Activated naive CD8-positive, alpha-beta T cell treated with anti-CD3 and anti-CD28 coated beads, Interleukin-2, amount 10 ng/mL, durations not matched to agents 7 days and 5 days (primary cell): ENCODE results near the gene CD300A. TPM values are rescaled to one million over a fixed set of nuclear protein-coding genes. Genes with fewer than 3 reads are reported as not detected.

Experiments
- ATAC-seq: fragments of 150-1000 bp; cut with Tn5 transposase; one replicate; pipeline ENCODE4 v1.10.0; 2021; ENCODE audit warnings: low read depth, moderate library complexity
- POLR2A ChIA-PET: fragments of 350-600 bp; sonication (Branson Sonifier 250); formaldehyde crosslinking; loops from one replicate; lab custom pipeline; 2021; ENCODE audit warnings: antibody characterized with exemption; lab: Charles Lee
- DNase-seq: peaks from one replicate; pipeline ENCODE4 v3.0.0; 2021
- H3K27ac Mint-ChIP-seq: one replicate; pipeline ENCODE4 v1.8.0; 2022; ENCODE audit warnings: mild to moderate bottlenecking, mixed read lengths
- H3K27me3 Mint-ChIP-seq: one replicate; pipeline ENCODE4 v1.8.0; 2022; ENCODE audit warnings: mild to moderate bottlenecking, moderate library complexity, mixed read lengths
- H3K36me3 Mint-ChIP-seq: one replicate; pipeline ENCODE4 v1.8.0; 2021; ENCODE audit warnings: mild to moderate bottlenecking, mixed read lengths
- H3K4me1 Mint-ChIP-seq: one replicate; pipeline ENCODE4 v1.8.0; 2021; ENCODE audit warnings: mixed read lengths
- H3K4me3 Mint-ChIP-seq: one replicate; pipeline ENCODE4 v1.8.0; 2022; ENCODE audit warnings: mild to moderate bottlenecking, moderate library complexity, mixed read lengths
- H3K9me3 Mint-ChIP-seq: one replicate; pipeline ENCODE4 v1.8.0; 2021; ENCODE audit warnings: mixed read lengths
- total RNA-seq, 2 experiments: library from RNA; stranded (reverse); gene quantifications; one replicate each; pipeline ENCODE4 v1.2.3, GENCODE V29; 2021

The CD300A gene
- total RNA-seq, 2 experiments from 2014 or later: 10.6 to 12.7 TPM

DNA sequence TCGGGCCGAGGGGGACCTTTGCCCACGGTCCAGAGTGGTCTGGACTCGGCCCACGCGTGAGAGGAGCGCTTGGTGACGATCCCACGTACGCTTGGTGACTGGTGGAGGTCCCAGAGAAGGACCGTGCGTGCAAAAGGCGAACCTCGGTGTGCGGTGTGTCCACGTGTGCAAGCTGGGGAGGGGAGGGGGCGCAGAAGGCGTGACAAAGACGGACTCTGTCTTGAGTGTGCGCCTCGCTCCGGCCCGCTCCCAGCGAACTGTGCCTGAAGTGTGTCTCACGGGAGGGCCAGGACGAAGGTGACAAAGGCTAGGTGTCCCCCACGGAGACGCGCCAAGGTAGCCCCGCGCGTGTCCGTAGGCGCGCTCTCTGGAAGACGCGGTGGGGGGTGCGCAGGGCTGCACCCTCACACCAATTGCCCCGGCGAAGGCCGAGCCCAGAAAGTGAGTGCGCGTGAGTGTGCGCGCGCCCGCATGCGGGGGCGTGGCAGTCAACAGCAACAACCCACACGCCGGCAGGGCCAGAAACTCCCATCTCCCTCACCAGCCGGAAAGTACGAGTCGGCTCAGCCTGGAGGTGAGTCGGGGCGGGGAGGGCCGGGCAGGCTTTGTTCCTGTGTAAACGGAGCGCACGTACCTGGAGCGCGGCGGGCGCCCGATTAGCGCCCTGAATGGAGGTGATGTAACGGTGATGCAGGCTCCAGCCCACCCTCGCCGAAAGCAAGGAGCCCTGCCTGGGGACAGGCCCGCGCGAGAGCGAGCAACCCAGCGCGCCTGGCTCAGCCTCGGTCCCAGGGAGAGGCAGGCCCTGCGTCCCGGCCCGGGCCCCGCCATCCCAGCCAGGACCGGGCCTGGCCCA lies 34.6 kb upstream of the CD300A start, which contains the start of gene GPRC5C:
Gene GPRC5C (plus strand): TSS at position 521 of the 856 bp plus-strand sequence. CDS start 7,689 bp downstream, outside the sequence.
- Mint-ChIP-seq H3K27me3 (peaks cover 56% of the 10 kb centered on the region), H3K27ac (no peak within 1 kb of the TSS)

DNA sequence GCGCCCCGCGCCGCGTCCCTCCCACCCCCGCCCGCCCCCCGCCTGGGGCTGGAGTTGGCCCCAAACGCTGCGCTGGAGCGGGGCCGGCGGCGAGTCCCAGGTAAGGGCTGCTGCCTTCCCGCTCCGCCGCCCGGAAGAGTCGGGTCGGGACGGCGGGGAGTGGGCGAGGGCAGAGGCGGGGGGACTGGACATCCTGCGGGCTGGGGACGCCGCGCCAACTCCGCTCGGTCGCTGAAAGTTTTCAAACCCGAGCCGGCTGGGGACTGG lies 34.1 kb upstream of the CD300A start:
- peaks cover 60% of the 10 kb centered on the region for H3K27me3 Mint-ChIP-seq
- DNase-seq (no peak), ATAC-seq (no peak)
- H3K4me3 Mint-ChIP-seq: no peak overlapping the region
- no peak overlapping the region for H3K27ac Mint-ChIP-seq
- H3K4me1 Mint-ChIP-seq: peaks cover 6% of the 10 kb centered on the region
- H3K9me3 Mint-ChIP-seq: peaks cover 1% of the 10 kb centered on the region
- POLR2A ChIA-PET: no interaction called here
- no peaks in the 10 kb centered on the region for H3K36me3 Mint-ChIP-seq

More for the DNA sequence above, 34.6 kb upstream of the CD300A start, which contains the start of gene GPRC5C:
- peak; percentile 60 for DNase-seq
- POLR2A ChIA-PET: no interaction called here
- Mint-ChIP-seq H3K4me1 (peaks cover 6% of the 10 kb centered on the region), H3K9me3 (peaks cover under 1% of the 10 kb centered on the region), H3K36me3 (no peaks in the 10 kb centered on the region), H3K4me3 (peak within 1 kb of the TSS; percentile 39)
- ATAC-seq: peak; percentile 77

DNA sequence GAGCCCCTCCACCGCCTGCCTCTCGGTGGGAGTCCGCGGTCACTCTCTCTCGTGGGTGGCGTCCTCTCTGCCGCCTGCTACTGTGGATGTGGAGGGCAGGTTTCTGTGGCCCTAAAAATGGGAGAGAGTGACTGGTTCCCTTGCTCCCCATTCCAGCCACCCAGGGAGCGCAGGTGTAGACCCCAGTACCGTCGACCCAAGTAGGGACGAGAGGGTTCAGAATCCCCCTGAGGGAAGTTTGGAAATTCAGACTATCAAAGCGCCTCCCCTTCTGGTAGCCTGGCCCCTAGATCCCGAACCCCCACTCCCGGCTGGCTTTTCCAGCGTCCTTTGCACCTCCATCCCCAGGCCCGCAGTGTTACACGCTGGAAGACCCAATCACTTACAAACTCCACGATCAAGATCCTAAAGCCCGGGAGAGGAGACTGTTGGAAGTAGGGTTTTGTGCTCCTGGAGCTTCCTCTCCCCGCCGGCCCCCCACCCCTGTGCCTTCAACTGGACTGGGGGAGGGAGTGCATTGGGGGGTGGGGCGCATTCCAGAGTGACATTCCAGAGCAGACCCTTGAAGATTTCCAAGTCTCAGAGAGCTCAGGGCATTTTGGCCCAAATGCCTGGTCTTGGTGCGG lies 33.6 kb upstream of the CD300A start:
- Mint-ChIP-seq H3K27me3 (peaks cover 60% of the 10 kb centered on the region), H3K9me3 (peaks cover 2% of the 10 kb centered on the region), H3K36me3 (no peaks in the 10 kb centered on the region), H3K4me1 (peaks cover 6% of the 10 kb centered on the region), H3K4me3 (no peak overlapping the region), H3K27ac (no peak overlapping the region)
- ATAC-seq: no peak
- POLR2A ChIA-PET: no interaction called here
- DNase-seq: no peak

DNA sequence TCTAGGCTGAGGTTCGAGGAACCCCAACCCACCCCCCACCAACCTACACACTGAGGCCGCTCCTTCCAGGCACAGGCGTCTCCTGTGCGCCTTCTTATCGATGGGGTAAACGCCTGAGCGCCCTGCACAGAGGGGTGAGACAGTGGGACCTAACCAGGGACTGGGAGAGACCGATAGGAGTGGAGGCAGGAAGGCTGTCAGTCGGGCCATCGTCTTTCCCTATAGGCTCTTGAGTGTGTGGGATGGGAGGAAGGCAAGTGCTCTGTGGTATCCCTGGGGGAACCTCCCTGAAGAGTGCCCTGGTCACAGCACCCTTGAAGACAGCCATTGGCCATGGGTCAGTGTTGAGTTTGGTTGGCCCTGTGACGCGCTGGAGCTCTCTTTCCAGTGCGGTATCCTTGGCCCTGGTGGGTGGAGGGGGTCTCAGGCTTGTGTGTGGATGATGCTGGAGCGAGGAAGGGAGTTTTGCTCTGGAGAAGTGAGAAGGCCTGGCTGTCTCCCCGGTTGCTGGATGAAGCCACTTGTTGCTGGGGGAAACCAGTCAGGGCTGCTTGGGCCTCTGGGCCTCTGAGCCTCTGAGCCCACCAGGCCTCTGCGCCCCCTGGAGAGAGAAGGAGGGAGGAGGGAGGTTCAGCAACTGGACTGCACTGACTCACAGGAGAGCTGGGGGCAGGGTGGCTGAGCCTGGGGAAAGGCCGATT lies 32.9 kb upstream of the CD300A start:
- Mint-ChIP-seq H3K4me3 (no peak overlapping the region), H3K36me3 (no peaks in the 10 kb centered on the region), H3K27ac (no peak overlapping the region), H3K9me3 (peaks cover 3% of the 10 kb centered on the region), H3K4me1 (peaks cover 6% of the 10 kb centered on the region), H3K27me3 (peaks cover 54% of the 10 kb centered on the region)
- POLR2A ChIA-PET: no interaction called here
- ATAC-seq (no peak), DNase-seq (no peak)

DNA sequence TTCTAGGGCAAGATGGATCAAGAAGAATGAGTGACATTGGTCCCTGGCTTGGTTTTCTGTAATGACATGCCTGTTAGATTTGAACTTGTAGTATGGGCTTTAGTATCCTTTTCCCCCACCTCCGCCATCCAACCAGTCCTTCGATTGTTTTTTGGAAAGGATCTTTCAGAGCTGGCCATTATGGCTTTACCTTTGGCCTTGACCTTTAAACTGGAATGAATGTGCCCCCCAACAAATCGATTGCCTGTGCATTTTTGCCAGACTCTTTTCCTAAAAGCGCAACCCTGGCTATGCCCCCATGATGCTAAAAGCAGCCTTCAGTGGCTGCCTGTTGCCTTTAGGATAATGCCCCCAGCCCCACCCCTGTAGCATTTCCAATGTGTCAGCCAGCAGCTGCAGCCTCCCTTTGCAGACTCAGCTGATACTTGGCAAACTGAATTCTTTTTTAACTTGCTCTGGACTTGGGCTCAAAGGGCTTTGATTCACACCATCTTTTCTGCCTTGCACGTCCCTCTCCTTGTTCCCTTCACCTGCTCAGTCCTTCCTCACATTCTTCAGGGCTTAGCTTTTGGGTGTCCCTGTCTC lies 30.6 kb upstream of the CD300A start:
- Mint-ChIP-seq H3K27me3 (peaks cover 46% of the 10 kb centered on the region), H3K27ac (no peak overlapping the region), H3K36me3 (no peaks in the 10 kb centered on the region), H3K4me3 (no peak overlapping the region), H3K4me1 (peaks cover 3% of the 10 kb centered on the region), H3K9me3 (peaks cover 6% of the 10 kb centered on the region)
- POLR2A ChIA-PET: no interaction called here
- no peak for DNase-seq
- ATAC-seq: no peak

DNA sequence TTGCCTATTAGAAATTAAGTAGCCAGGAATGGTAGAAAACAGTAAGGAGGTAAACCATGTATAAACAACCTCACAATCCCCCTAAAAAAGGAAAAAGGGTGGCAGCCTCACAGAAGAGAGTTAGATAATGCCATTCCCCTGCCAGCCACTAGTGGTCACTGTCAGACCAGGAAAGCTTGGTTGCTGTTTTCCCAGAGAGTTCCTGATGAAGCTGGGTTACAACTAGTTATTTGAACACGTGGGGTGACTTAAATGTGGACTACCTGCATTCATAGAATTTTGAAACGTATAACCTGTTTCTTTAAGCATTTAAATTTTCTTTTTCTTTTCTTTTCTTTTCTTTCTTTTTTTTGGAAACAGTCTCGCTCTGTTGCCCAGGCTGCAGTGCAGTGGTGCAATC lies 28.7 kb upstream of the CD300A start:
- Mint-ChIP-seq H3K27me3 (peaks cover 35% of the 10 kb centered on the region), H3K36me3 (no peaks in the 10 kb centered on the region), H3K9me3 (peaks cover 6% of the 10 kb centered on the region), H3K4me3 (no peak overlapping the region), H3K4me1 (no peaks in the 10 kb centered on the region), H3K27ac (no peak overlapping the region)
- POLR2A ChIA-PET: no interaction called here
- no peak for ATAC-seq
- no peak for DNase-seq

DNA sequence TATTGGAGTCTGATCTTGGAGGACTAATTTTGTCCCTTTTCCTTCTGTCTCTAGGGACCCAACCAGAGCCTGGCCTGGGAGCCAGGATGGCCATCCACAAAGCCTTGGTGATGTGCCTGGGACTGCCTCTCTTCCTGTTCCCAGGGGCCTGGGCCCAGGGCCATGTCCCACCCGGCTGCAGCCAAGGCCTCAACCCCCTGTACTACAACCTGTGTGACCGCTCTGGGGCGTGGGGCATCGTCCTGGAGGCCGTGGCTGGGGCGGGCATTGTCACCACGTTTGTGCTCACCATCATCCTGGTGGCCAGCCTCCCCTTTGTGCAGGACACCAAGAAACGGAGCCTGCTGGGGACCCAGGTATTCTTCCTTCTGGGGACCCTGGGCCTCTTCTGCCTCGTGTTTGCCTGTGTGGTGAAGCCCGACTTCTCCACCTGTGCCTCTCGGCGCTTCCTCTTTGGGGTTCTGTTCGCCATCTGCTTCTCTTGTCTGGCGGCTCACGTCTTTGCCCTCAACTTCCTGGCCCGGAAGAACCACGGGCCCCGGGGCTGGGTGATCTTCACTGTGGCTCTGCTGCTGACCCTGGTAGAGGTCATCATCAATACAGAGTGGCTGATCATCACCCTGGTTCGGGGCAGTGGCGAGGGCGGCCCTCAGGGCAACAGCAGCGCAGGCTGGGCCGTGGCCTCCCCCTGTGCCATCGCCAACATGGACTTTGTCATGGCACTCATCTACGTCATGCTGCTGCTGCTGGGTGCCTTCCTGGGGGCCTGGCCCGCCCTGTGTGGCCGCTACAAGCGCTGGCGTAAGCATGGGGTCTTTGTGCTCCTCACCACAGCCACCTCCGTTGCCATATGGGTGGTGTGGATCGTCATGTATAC lies 26.5 kb upstream of the CD300A start:
- ATAC-seq (no peak), DNase-seq (no peak)
- POLR2A ChIA-PET: no interaction called here
- H3K36me3 Mint-ChIP-seq: no peaks in the 10 kb centered on the region
- H3K27me3 Mint-ChIP-seq: peaks cover 20% of the 10 kb centered on the region
- H3K9me3 Mint-ChIP-seq: peaks cover 6% of the 10 kb centered on the region
- H3K4me3 Mint-ChIP-seq: no peak overlapping the region
- no peak overlapping the region for H3K27ac Mint-ChIP-seq
- H3K4me1 Mint-ChIP-seq: no peaks in the 10 kb centered on the region

DNA sequence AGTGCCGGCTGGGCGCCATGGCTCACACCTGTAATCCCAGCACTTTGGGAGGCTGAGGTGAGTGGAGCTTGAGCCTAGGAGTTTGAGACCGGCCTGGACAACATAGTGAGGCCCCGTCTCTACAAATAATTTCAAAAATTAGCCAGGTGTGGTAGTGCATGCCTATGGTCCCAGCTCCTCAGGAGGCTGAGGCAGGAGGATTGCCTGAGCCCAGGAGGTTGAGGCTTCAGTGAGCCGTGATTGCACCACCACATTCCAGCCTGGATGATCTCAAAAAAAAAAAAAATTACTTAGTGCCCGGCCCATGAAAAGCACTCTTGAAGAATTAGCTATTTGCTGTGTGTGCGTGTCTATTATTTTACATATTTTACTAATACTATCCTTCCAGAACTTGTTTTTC lies 24.9 kb upstream of the CD300A start:
- no peak for DNase-seq
- POLR2A ChIA-PET: interaction anchor here (0.7 kb wide), 1 partner anchor 78 kb away, joined by 3 read pairs; no protein-coding TSS in a partner anchor
- H3K4me1 Mint-ChIP-seq: no peaks in the 10 kb centered on the region

DNA sequence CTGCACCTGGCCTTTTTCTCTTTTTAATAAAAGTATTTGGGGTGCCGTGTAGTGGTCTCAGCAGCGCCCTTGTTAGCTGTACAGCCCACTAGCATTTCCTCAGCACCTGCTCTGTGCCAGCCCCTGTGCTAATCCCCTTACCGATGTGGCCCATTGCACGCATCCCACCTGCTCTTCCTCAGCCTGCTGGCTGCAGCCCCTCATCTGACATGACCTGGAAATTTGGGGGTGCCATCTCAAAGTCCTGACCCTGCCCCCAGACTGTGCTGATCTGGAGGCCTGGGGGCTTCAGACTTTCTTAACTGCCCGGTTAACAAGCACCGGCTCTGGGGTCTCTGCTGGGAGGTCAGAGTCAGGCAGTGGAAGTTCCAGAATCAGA lies 24.2 kb upstream of the CD300A start:
- Mint-ChIP-seq H3K27me3 (peaks cover 11% of the 10 kb centered on the region), H3K4me3 (no peak overlapping the region), H3K27ac (no peak overlapping the region), H3K9me3 (peaks cover 5% of the 10 kb centered on the region), H3K36me3 (no peaks in the 10 kb centered on the region), H3K4me1 (no peaks in the 10 kb centered on the region)
- DNase-seq (no peak), ATAC-seq (no peak)
- POLR2A ChIA-PET: no interaction called here

More for the DNA sequence above, 24.9 kb upstream of the CD300A start:
- Mint-ChIP-seq H3K36me3 (no peaks in the 10 kb centered on the region), H3K9me3 (peaks cover 6% of the 10 kb centered on the region), H3K27me3 (peaks cover 18% of the 10 kb centered on the region), H3K27ac (no peak overlapping the region), H3K4me3 (no peak overlapping the region)
- ATAC-seq: no peak

DNA sequence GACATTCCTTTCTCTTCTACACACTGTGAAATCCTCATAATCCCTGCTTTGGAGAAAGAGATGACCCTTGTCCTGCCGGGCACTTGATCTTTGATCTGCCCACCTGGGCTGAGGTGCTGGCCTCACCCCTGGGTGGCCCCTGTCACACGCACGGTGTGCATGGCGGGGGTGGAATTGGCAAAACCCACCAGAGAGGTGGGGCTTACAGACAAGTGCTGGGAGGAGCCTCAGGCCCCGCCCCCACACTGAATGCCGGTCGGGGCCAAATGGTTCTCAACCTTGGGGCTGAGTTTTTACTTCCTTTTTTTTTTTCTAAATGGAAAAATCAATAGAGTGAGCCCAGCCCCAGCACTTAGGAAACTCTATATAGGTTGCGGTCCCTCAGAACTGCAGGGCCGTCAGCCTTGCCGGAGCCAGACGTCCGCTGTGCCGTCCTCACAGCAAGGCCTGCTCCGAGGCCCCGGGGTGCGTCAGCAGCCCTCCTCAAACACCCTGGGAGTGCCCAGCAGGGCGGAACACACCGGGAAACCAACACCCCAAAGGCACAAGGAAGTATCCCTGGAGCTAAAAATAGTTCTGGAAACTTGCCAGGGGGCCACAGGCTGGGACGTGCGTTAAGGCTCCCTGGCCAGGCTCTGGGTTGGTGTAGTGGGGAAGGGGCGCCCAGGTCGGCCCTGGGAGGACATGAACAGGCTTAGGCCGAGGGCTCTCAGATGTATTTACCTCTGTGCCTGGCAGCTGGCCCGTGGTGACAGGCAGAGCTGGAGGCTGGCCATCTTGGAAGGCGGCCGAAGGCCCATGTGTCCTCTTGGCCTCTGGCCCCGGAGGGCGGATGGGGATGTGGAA lies 23.5 kb upstream of the CD300A start:
- no peaks in the 10 kb centered on the region for H3K36me3 Mint-ChIP-seq
- H3K4me1 Mint-ChIP-seq: no peaks in the 10 kb centered on the region
- ATAC-seq (no peak), DNase-seq (no peak)
- POLR2A ChIA-PET: no interaction called here
- H3K4me3 Mint-ChIP-seq: no peak overlapping the region
- no peak overlapping the region for H3K27ac Mint-ChIP-seq
- peaks cover 5% of the 10 kb centered on the region for H3K9me3 Mint-ChIP-seq
- H3K27me3 Mint-ChIP-seq: peaks cover 13% of the 10 kb centered on the region

DNA sequence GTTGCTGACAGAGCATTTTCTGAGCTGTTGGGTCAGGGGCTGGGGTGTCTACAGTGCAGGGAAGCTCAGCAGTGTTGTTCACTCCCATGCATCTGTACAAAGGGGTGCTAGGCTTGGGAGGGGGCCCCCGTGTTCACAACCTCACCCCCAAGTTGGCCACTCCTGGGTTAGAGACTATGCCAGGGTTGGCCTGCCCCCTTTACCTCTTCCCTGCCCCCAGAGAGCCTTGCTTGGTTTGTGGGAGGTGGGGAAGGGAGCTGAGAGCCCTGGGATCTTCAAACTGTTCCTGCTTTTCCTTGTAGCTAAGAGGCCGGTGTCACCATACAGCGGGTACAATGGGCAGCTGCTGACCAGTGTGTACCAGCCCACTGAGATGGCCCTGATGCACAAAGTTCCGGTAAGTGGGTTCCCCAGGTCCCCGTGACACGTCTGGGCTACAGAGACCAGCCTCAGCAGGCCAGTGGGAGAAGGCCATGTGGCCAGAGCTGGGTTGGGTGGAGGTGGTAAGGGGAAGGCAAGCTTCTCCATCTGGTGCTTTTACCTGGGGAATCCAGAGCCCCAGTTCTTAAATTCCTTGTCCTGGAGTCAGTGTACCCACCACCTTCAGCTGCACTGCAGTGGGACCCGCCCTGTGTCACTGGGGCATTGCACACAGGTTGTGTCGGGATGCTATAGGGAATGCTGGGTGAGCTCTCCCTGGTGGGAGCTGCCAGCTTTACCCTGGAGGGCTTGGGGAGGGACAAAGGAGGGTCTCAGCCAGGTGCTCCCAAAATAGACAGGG lies 22.7 kb upstream of the CD300A start:
- Mint-ChIP-seq H3K9me3 (peaks cover 4% of the 10 kb centered on the region), H3K4me3 (no peak overlapping the region), H3K4me1 (no peaks in the 10 kb centered on the region), H3K27ac (no peak overlapping the region), H3K36me3 (no peaks in the 10 kb centered on the region), H3K27me3 (peaks cover 13% of the 10 kb centered on the region)
- DNase-seq: no peak
- ATAC-seq: no peak
- POLR2A ChIA-PET: no interaction called here
